ENCODE data around the gene SRP19.
"Not testable (repeated sequence)": the region's sequence is repeated elsewhere in the genome, so short reads cannot be mapped to it uniquely, and the experiment has no call there.

The SRP19 gene

GRCh38 chr5:112885001-112885400 lies 23.9 kb downstream of the SRP19 start:
- no peak for TF ChIP-seq CTCF (IDR thresholded peaks at IDR 0.05; ENCODE audit: insufficient read depth, low read length, missing control alignments)
- H3K4me3 ChIP-seq (ENCODE audit: low read depth, low read length): no peak overlapping the region
- POLR2A ChIA-PET: no interaction called here
- CTCF ChIA-PET: interaction anchor here (0.7 to 1.7 kb wide), 2 partner anchors 9 to 20 kb away, joined by 3 to 8 read pairs; no protein-coding TSS in a partner anchor
- DNase-seq (ENCODE audit: low read depth, low spot score): no peak

- CTCF ChIA-PET: no interaction called here
- no peak overlapping the region for H3K4me3 ChIP-seq (ENCODE audit: low read depth, low read length)
- POLR2A ChIA-PET: no interaction called here
- TF ChIP-seq CTCF (IDR thresholded peaks at IDR 0.05; ENCODE audit: insufficient read depth, low read length, missing control alignments): no peak
- DNase-seq (ENCODE audit: low read depth, low spot score): no peak
Measured at GRCh38 chr5:112886975-112887374, 25.9 kb downstream of the SRP19 start.

- POLR2A ChIA-PET; CTCF ChIA-PET; H3K4me3 ChIP-seq (ENCODE audit: low read depth, low read length); DNase-seq (ENCODE audit: low read depth, low spot score): not testable (repeated sequence)
Measured at GRCh38 chr5:112892066-112892465, 31.0 kb downstream of the SRP19 start.

- CTCF ChIA-PET: no interaction called here
- POLR2A ChIA-PET: no interaction called here
- no peak for DNase-seq (ENCODE audit: low read depth, low spot score)
- no peak for TF ChIP-seq CTCF (IDR thresholded peaks at IDR 0.05; ENCODE audit: insufficient read depth, low read length, missing control alignments)
- H3K4me3 ChIP-seq (ENCODE audit: low read depth, low read length): no peak overlapping the region
Measured at GRCh38 chr5:112892776-112893175, 31.7 kb downstream of the SRP19 start.

- H3K4me3 ChIP-seq (ENCODE audit: low read depth, low read length): no peak overlapping the region
- no peak for TF ChIP-seq CTCF (IDR thresholded peaks at IDR 0.05; ENCODE audit: insufficient read depth, low read length, missing control alignments)
- CTCF ChIA-PET: interaction anchor here (1.6 kb wide), 1 partner anchor 8 kb away, joined by 6 read pairs; no protein-coding TSS in a partner anchor
- DNase-seq (ENCODE audit: low read depth, low spot score): no peak
- POLR2A ChIA-PET: no interaction called here
Measured at GRCh38 chr5:112895682-112896081, 34.6 kb downstream of the SRP19 start.

GRCh38 chr5:112902561-112902960 lies 41.5 kb downstream of the SRP19 start:
- H3K4me3 ChIP-seq (ENCODE audit: low read depth, low read length): no peak overlapping the region
- CTCF ChIA-PET: interaction anchor here (0.8 to 3.5 kb wide), 3 partner anchors 10 to 19 kb away, joined by 3 to 10 read pairs (median 3); no protein-coding TSS in a partner anchor
- TF ChIP-seq CTCF (IDR thresholded peaks at IDR 0.05; ENCODE audit: insufficient read depth, low read length, missing control alignments): no peak
- DNase-seq (ENCODE audit: low read depth, low spot score): no peak
- POLR2A ChIA-PET: no interaction called here

GRCh38 chr5:112904996-112905395 lies 43.9 kb downstream of the SRP19 start:
- ChIA-PET POLR2A (interaction anchor here (0.7 kb wide), 1 partner anchor 10 kb away, joined by 4 read pairs; no protein-coding TSS in a partner anchor), CTCF (interaction anchor here (1.0 to 3.5 kb wide), 6 partner anchors 9 to 60 kb away, joined by 3 to 10 read pairs (median 4); partner anchors contain the start of gene REEP5)
- not testable (repeated sequence) for H3K4me3 ChIP-seq (ENCODE audit: low read depth, low read length); DNase-seq (ENCODE audit: low read depth, low spot score)
